Activated T-cell treated with anti-CD3 and anti-CD28 coated beads for 48 hours (primary cell): Measurements from ENCODE around the gene SLC2A4RG.
"Not testable (repeated sequence)": the region's sequence is repeated elsewhere in the genome, so short reads cannot be mapped to it uniquely, and the experiment has no call there.

Source experiments
- DNase-seq: peaks from one replicate; pipeline ENCODE4 v3.0.0-alpha.2; 2020; ENCODE audit warnings: low read depth

The SLC2A4RG gene

DNA sequence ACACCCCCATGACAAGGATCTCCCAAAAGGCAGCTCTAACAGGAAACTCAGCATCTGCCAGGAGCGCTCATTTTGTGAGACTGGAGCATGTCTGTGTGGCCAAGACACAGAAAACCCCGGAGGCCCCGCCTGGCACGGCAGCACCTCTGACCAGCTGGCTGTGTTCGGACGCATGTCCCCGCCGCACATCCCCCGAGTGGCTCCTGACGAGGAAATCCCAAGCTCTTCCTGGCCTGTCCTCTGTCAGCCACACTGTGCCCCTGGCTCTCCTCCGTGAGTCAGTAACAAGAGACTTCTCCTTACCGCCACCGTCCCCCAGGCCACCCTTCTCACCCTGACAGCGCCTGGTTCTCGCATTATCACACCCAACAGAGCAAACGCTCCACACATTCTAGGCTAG, 14.4 kb downstream of the SLC2A4RG start:
- DNase-seq, result no peak

GRCh38 chr20:63755933-63756647, 16.5 kb downstream of the SLC2A4RG start:
- no peak for DNase-seq

DNA sequence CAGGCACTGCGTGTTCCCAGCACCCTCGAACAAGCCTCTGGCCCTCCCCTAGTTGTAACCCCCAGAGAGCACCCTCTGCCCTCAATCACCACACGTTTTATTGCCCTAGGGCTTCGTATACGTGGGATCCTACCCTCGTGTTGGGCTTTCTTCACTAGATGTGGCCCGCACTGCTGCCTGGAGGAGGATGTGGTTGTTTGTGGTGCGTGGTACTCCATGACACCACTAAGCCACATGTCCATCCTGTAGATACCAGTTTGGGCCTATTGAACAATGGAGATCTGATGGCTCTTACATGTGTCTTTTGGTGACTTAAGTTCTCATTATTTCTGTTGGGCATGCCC, 17.0 kb downstream of the SLC2A4RG start:
- DNase-seq, result no peak

DNA sequence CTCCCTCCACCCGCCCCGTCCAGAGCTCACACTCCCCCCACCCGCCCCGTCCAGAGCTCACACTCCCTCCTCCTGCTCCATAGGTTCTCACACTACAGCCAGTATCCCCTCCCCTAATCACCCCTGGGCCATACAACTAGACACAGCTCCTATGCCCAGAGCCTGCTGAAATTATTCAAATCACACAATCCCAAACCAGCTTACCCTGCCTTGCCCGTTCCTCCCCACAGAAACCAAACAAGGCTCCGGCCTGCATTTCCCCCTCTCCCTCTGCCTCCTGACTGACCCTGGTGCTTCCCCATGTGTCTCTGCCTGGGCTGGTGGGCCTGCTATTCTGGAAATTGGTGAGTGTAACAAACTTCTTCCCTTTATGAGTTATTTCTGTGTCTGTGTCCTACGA, 18.6 kb downstream of the SLC2A4RG start:
- DNase-seq, result no peak

- DNase-seq, result no peak
These were observed 19.9 kb downstream of the SLC2A4RG start for GRCh38 chr20:63759377-63759901.

DNA sequence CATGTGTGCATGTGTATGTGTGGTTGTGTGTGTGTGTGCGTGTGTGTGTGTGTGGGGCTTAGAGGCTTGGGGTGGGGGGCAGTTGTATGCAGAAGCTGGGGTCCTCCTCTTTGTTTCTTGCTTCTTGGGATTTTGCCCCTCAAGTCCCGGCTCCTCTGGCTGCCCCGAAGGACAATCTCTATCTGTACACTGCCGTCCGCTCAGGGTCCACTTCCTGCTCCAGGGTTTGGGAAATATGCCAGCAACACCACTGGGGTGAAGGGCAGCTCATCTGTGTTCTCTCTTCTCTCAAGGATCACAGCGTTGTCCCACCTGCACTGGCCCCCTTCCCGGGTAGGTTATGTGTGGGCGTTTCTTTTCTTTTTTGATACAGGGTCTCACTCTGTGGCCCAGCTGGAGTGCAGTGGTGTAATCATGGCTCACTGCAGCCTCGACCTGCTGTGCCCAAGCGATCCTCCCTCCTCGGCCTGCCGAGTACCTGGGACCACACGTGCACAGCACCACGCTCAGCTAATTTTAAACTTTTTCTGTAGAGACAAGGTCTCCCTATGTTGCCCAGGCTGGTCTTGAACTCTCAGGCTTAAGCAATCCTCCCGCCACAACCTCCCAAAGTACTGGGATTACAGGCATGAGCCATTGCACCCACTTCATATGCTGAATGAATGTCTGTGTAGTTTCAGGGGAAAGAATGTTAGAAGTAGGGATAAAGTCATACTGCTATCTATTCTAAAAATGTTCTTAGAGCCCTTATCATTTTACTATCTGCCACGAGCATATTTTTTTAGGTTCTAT, 25.7 kb downstream of the SLC2A4RG start:
- no peak for DNase-seq

DNA sequence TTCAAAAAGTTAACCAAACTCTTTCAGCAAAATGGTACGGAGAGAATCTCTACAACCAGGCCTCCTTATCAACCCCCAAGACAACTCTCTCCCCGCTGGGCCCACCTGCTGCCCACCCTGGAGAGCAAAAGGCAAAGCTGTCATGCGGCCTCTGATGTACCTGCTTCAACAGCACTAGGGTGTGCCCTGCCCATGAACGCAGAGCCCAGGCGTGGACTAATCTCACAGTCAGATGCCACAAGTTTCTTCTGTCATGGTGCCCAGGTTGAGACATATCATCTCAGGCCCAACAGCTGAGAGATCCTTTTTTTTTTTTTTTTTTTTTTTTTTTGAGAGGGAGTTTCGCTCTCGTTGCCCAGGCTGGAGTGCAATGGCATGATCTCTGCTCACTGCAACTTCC, 26.3 kb downstream of the SLC2A4RG start:
- DNase-seq, result no peak

GRCh38 chr20:63766695-63767426, 27.3 kb downstream of the SLC2A4RG start:
- DNase-seq, result no peak

DNA sequence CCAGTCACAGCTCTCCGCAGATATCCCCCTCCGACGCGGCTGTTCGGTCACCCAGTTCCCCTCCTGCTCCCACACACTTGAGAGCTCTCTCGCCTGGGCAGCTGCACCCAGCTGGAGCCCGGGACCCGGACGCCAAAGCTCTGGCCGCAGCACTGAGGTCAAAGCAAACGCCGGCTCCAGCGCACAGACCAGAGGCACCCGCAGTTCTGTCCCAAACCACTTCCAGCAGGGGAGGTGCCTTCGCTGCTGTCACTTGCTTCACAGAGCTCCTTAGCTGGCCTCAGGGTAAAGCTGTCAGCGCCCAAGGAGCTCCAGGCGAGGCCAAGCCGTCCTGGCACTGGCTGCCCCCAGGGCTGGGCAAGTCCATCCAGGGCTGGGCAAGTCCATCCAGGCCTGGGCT, 27.9 kb downstream of the SLC2A4RG start:
- DNase-seq, result no peak

DNA sequence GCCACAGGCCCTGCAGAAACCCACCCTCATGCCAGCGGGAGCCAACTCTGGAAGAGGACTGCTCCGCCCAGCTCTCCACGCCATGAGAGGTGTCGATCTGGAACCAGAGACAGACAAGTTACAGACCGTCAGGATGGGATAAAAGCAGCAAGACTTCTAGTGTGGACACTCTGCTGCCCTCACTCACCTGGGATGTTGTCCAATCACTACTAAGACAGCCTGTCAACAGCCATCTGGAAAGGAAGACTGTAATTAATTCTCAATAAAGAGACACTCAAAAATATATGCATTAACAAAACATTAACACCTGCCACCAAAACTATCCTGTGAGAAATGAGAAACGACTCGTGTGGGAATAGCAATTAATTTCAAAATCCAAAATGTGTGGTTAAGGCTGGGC, 28.3 kb downstream of the SLC2A4RG start:
- DNase-seq, result no peak

DNA sequence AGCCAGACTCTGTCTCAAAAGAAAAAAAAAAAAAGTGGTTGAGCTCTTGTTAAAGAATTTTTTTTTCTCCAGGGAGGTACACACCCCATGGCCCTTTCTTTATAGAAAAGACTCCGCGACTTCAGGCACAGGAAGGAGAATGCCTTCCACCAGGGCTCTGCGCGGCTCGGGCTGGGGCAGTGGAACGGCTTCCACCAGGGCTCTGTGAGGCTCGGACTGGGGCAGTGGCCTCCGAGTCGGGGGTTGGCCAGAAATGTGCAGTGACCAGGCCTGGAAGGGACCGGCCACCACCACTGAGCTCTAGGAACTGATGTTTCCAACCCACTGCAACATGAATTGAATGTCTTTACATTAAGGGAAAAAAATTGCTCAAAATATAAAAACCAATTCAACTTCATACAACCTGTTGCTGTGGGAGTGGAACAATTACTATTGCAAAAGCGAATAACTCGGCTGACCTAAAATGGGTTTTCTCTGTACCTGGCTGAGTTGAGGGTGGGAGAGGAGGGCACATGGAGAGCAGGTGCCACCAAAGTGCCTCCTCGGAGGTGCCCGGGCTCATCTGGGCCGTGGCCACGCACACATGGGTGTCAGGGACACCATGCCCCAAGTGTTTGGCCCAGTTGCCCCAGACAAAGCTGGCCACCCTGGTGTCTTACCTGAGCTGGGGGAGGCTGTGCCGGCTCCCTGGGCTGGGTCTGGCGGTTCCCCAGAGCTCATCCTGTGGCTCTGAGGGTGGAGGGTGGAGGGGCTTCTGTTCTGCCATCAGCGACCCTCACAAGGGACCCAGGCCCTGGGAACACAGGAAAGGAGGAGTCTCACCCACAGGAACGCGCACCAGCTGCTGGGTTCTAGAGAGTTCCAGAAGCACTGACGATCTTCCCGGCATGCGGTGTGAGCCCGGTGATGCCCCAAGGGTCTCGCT, 29.3 kb downstream of the SLC2A4RG start:
- DNase-seq, result no peak

GRCh38 chr20:63769891-63770474, 30.4 kb downstream of the SLC2A4RG start:
- no peak for DNase-seq

DNA sequence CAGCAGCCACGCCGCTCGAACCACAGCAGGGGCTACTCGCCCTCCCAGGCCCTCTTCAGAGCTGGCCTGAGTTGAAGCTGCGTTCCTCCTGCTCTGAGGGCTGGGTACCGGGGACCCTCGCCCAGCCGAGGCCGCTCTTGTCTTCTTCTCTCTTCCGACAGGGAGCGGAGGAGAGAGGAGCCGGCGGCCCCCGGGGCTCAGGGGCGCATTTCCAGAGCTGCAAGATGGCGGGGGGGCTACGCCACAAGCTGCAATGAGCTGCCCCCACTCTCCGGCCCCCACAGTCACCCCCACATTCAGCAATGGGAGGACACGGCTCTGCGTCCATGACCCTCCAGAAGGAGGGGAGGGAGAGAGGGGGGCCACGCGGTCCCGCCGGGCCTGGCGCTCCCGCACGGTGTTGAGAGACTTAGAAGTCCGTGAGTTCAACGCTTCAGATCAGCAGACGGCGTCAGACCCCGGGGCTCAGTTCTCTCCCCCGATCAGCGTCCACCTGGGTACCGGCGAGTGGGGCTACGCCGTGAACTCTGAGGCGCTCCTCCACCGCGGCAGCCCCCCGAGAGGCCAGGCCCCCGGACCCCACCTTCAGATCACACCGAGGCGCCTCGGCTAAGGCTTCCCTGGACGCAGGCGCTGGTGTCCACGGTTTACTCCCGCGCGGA, 31.6 kb downstream of the SLC2A4RG start:
- no peak for DNase-seq

DNA sequence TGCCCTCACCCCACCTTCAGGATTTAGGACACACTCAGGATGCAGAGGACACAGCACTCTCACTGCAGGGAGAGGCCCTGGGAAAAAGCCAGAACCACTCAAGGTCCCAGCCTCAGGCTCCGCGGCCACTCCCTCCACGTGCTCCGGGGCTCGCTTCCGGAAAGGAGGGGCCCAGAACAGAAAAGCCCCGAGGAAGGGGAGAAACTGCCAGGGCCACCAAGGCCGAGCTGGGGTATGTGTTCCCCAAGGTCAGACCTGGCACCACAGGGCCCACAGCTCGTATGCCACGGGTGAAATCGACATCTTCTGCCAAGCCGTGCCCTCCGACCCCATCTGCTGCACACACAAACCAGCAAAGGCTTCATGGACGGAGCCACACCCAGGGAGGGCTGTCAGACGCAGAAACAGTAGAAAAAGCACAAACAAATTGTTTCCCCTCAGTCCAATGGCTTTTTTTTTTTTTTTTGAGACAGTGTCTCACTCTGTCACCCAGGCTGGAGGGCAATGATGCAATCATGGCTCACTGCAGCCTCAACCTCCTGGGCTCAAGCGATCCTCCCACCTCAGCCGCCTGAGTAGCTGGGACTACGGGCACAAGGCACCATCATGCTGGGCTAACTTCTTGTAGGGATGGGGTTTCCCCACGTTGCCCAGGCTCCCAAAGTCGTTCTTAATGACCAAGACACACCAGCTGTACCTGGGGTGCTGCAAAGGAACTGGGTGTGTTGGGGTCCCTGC, 33.4 kb downstream of the SLC2A4RG start:
- DNase-seq, result no peak

GRCh38 chr20:63773571-63774241, 34.1 kb downstream of the SLC2A4RG start:
- DNase-seq, result no peak

DNA sequence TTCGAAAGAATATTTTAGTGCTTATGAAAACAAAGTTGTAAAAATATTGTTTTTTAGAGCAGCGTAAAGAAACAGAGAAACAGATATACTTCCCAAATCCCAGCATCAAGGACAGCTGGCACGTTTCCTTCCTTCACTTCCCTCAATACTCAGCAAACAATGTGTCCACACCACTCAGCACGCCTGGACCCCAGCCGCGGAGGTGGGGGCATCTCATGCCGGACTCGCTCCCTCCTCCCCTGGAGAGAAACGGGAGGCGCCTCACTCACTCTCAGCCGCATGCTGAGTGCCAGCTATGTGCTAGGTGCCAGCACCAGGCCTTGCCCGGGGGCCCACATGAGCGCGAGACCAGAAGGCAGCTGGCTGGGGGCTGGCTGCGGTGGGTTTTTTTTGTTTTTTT, 34.7 kb downstream of the SLC2A4RG start:
- DNase-seq, result no peak

DNA sequence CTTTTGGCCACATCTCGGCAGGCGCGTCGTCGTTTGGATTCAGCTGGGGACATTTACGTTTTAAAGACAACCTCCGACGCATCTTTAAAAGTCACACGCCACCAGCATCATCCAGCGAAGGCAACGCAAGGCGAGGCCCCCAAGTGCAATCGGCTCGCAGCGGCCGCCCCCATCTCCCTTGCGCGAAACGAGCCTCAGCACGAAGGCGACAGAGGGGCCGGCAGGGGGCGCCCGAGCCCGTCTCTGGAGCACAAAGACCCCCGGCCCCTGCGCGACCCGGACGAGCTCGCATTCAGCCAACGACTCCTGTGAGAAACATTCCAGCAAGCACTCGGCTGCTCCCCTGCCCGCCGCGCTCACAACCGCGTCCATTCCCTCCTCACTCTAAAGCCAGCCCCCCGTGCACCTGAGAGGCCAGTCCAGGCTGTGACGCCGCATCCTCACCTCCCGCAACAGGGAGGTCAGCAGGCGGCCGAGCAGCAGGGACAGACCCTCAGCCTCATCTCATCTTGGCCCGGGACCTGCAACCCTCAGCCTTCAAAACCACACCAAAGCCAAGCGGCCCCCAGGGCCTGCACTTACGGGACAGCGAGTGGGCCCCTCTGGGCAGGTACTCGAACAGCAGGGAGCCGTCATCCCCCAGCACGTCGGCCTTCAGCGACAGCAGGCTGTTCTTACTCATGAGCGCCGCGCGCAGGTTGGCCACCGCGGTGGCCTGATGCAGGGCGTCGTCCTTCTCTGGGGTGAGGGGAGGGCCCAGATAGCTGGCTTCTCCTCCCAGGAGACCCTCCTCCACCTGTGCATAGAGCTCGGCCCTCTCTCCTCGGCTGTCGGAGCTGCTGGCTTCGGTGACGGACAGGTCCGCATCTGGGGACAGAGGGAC, 35.8 kb downstream of the SLC2A4RG start:
- peak; percentile 21 for DNase-seq

DNA sequence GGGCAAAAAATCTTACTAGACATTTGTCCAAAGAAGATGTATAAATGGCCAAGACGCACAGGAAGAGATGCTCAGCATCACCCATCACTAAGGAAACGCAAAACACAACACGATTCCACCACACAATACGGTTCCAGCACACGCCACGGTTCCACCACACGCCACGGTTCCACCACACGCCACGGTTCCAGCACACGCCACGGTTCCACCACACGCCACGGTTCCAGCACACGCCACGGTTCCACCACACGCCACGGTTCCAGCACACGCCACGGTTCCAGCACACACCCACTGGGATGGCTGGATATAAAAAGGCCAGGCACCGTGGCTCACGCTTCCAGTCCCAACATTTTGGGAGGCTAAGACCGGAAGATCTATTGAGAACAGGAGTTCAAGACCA, 37.3 kb downstream of the SLC2A4RG start:
- not testable (repeated sequence) for DNase-seq
